CD14-positive monocyte (primary cell): ENCODE results near the gene SDK1. TPM values are rescaled to one million over a fixed set of nuclear protein-coding genes. Genes with fewer than 3 reads are reported as not detected.

Experiments used
- DNase-seq, 3 donors: peaks; one replicate each; pipeline ENCODE4 v3.0.0-alpha.2; 2011 to 2022
- H2AFZ ChIP-seq: 2 replicates; pipeline ENCODE4 v1.6.0; 2012; ENCODE audit warnings: mild to moderate bottlenecking, low read depth, low read length, inconsistent platforms; ENCODE audit not compliant: insufficient read depth, poor library complexity, severe bottlenecking
- H3K27ac ChIP-seq, 2 donors: 1 replicate in 1 of 2; 2 replicates in 1 of 2; pipeline ENCODE4 v1.5.1; 2012 to 2013; ENCODE audit warnings: low read length in 2 of 2, control low read depth in 1 of 2, inconsistent platforms in 1 of 2, low read depth in 1 of 2, mild to moderate bottlenecking in 1 of 2
- H3K27me3 ChIP-seq, 2 donors: one replicate each; pipeline versions ENCODE4 v1.6.0 to v1.6.1; 2011 to 2013; ENCODE audit warnings: low read length in 2 of 2; ENCODE audit not compliant: control insufficient read depth in 2 of 2, insufficient read depth in 2 of 2
- H3K36me3 ChIP-seq, 2 donors: replicated peaks in 1 of 2; 1 replicate in 1 of 2; 2 replicates in 1 of 2; pipeline versions ENCODE4 v1.5.1 to v1.6.1; 2012 to 2013; ENCODE audit warnings: low read length in 2 of 2, control low read depth in 1 of 2, inconsistent platforms in 1 of 2, mild to moderate bottlenecking in 1 of 2; ENCODE audit not compliant: insufficient read depth in 2 of 2, control insufficient read depth in 1 of 2
- H3K4me1 ChIP-seq, 2 donors: 1 replicate in 1 of 2; 2 replicates in 1 of 2; pipeline versions ENCODE4 v1.5.1 to v1.6.1; 2012 to 2013; ENCODE audit warnings: low read length in 2 of 2, control low read depth in 1 of 2, inconsistent platforms in 1 of 2, mild to moderate bottlenecking in 1 of 2, moderate library complexity in 1 of 2; ENCODE audit not compliant: insufficient read depth in 2 of 2, control insufficient read depth in 1 of 2
- H3K4me2 ChIP-seq: replicated peaks from 2 replicates; pipeline ENCODE3; 2012; ENCODE audit warnings: low read length, moderate library complexity, mild to moderate bottlenecking; ENCODE audit not compliant: poor library complexity, severe bottlenecking; ENCODE audit errors: extremely low read depth
- H3K4me3 ChIP-seq, 3 experiments: fragments of 200-600 bp in 1 of 3; sonication (generic) in 1 of 3; replicated peaks in 1 of 3; 1 replicate in 2 of 3; 2 replicates in 1 of 3; pipeline ENCODE4 v1.5.1; 2011 to 2013; ENCODE audit warnings: low read length in 3 of 3, mild to moderate bottlenecking in 3 of 3, control low read depth in 2 of 3, low read depth in 2 of 3, inconsistent platforms in 1 of 3, moderate library complexity in 1 of 3
- H3K79me2 ChIP-seq: 2 replicates; pipeline ENCODE4 v1.6.0; 2012; ENCODE audit warnings: mild to moderate bottlenecking, control low read depth, inconsistent platforms, low read length, moderate library complexity; ENCODE audit not compliant: insufficient read depth
- H3K9ac ChIP-seq: 2 replicates; pipeline ENCODE4 v1.6.0; 2017; ENCODE audit warnings: low read length, mild to moderate bottlenecking; ENCODE audit not compliant: insufficient read depth, poor library complexity, severe bottlenecking
- H3K9me3 ChIP-seq, 2 donors: replicated peaks in 1 of 2; 1 replicate in 1 of 2; 2 replicates in 1 of 2; pipeline versions ENCODE4 v1.5.1 to v1.6.1; 2012 to 2013; ENCODE audit warnings: low read length in 2 of 2, control low read depth in 1 of 2; ENCODE audit not compliant: control insufficient read depth in 1 of 2, insufficient read depth in 1 of 2
- H4K20me1 ChIP-seq: 2 replicates; pipeline ENCODE4 v1.6.0; 2012; ENCODE audit warnings: mild to moderate bottlenecking, low read length, control low read depth, moderate library complexity; ENCODE audit not compliant: insufficient read depth
- H3K27ac Mint-ChIP-seq, 7 donors: one replicate each; pipeline ENCODE4 v1.8.0; 2020; ENCODE audit warnings: mild to moderate bottlenecking in 7 of 7, mixed read lengths in 7 of 7, moderate library complexity in 6 of 7, inconsistent platforms in 2 of 7
- H3K27me3 Mint-ChIP-seq, 3 donors: one replicate each; pipeline ENCODE4 v1.8.0; 2021 to 2022; ENCODE audit warnings: low read depth in 3 of 3, mild to moderate bottlenecking in 3 of 3, mixed read lengths in 3 of 3, moderate library complexity in 3 of 3, inconsistent platforms in 1 of 3
- H3K36me3 Mint-ChIP-seq, 2 donors: one replicate each; pipeline ENCODE4 v1.8.0; 2020; ENCODE audit warnings: mixed read lengths in 2 of 2, inconsistent platforms in 1 of 2, mild to moderate bottlenecking in 1 of 2
- H3K4me1 Mint-ChIP-seq: one replicate; pipeline ENCODE4 v1.8.0; 2020; ENCODE audit warnings: mild to moderate bottlenecking, mixed read lengths
- H3K4me3 Mint-ChIP-seq, 2 donors: one replicate each; pipeline ENCODE4 v1.8.0; 2020; ENCODE audit warnings: mild to moderate bottlenecking in 2 of 2, mixed read lengths in 2 of 2, moderate library complexity in 1 of 2
- H3K9me3 Mint-ChIP-seq, 7 donors: one replicate each; pipeline ENCODE4 v1.8.0; 2020 to 2022; ENCODE audit warnings: mixed read lengths in 7 of 7, mild to moderate bottlenecking in 6 of 7, moderate library complexity in 6 of 7, inconsistent platforms in 2 of 7
- CTCF ChIP-seq: fragments of 200-600 bp; IDR thresholded peaks from one replicate; pipeline ENCODE4 v1.8.0; 2022; ENCODE audit warnings: antibody characterized with exemption, mild to moderate bottlenecking
- WGBS: methylation state at CpG from one replicate; pipeline ENCODE4 v1.1.5; 2013; ENCODE audit warnings: missing lambda C conversion rate; ENCODE audit not compliant: insufficient coverage; 5-methylcytosine and 5-hydroxymethylcytosine counted together
- intact Hi-C, 2 donors: fragments of 100-400 bp; cut with micrococcal nuclease; formaldehyde crosslinking; loops; one replicate each; pipeline versions ENCODE4 v1.15.0 to v1.15.1; 2023
- polyA plus RNA-seq, 3 donors: library from polyadenylated mRNA; depleted of rRNA in 1 of 3; unstranded in 2 of 3; stranded (reverse) in 1 of 3; fragments of 300-500 nt in 2 of 3; fragments of >200 nt in 1 of 3; fragmentation: Illumina TruSeq in 2 of 3; gene quantifications; 1 replicate in 2 of 3; 2 replicates in 1 of 3; pipeline ENCODE4 v1.2.3, GENCODE V29; 2012 to 2021

SDK1 gene
- polyA plus RNA-seq, 3 donors = 0.01 TPM; not detected in 2

- no peak overlapping the region for H3K27ac ChIP-seq
- Mint-ChIP-seq H3K4me1 (no peaks in the 10 kb centered on the region), H3K27ac (no peak overlapping the region), H3K36me3 (no peaks in the 10 kb centered on the region), H3K27me3 (peaks cover 0 to 3% (median 0%) of the 10 kb centered on the region in 3 donors), H3K4me3 (no peak overlapping the region), H3K9me3 (peaks cover 0 to 18% (median 4%) of the 10 kb centered on the region in 7 donors)
- no peaks in the 10 kb centered on the region for H3K27me3 ChIP-seq
- H3K9me3 ChIP-seq = peaks cover 0 to 4% of the 10 kb centered on the region in 2 donors
- no peaks in the 10 kb centered on the region for H3K79me2 ChIP-seq
- no CpG with 5 or more reads among the region's 2 CpGs for WGBS
- no peak overlapping the region for H2AFZ ChIP-seq
- no peak for DNase-seq
- no peak for TF ChIP-seq CTCF
- no peaks in the 10 kb centered on the region for H3K36me3 ChIP-seq
- no peak overlapping the region for H3K4me2 ChIP-seq
- no peak overlapping the region for H3K9ac ChIP-seq
- intact Hi-C loops = no loop called here
- H3K4me1 ChIP-seq = no peaks in the 10 kb centered on the region
- H4K20me1 ChIP-seq = no peaks in the 10 kb centered on the region
- no peak overlapping the region for H3K4me3 ChIP-seq
Observed at GRCh38 chr7:3605222-3605621, 304.2 kb downstream of the SDK1 start.

GRCh38 chr7:3606436-3606835 lies 305.4 kb downstream of the SDK1 start:
- no peak overlapping the region for H3K4me3 ChIP-seq
- no peak overlapping the region for H3K27ac ChIP-seq
- Mint-ChIP-seq H3K4me3 (no peak overlapping the region), H3K27me3 (peaks cover 0 to 3% (median 0%) of the 10 kb centered on the region in 3 donors), H3K9me3 (peaks cover 0 to 14% (median 4%) of the 10 kb centered on the region in 7 donors), H3K36me3 (no peaks in the 10 kb centered on the region), H3K4me1 (no peaks in the 10 kb centered on the region), H3K27ac (no peak overlapping the region)
- no peaks in the 10 kb centered on the region for H3K4me1 ChIP-seq
- H3K4me2 ChIP-seq = no peak overlapping the region
- no peak overlapping the region for H2AFZ ChIP-seq
- WGBS = 40% methylated on average over 4 of the region's 4 CpGs
- intact Hi-C loops = no loop called here
- no peaks in the 10 kb centered on the region for H3K27me3 ChIP-seq
- no peak overlapping the region for H3K9ac ChIP-seq
- H4K20me1 ChIP-seq = no peaks in the 10 kb centered on the region
- no peaks in the 10 kb centered on the region for H3K36me3 ChIP-seq
- no peaks in the 10 kb centered on the region for H3K79me2 ChIP-seq
- no peak for DNase-seq
- H3K9me3 ChIP-seq = peaks cover 0 to 4% of the 10 kb centered on the region in 2 donors
- no peak for TF ChIP-seq CTCF
